ENCODE data around the gene RPP40. TPM values are rescaled to one million over a fixed set of nuclear protein-coding genes. Genes with fewer than 3 reads are reported as not detected.

The RPP40 gene
- total RNA-seq, 4 donors from 2014 or later = 4.4 to 12.1 (median 6.3) TPM

GRCh38 chr6:5023923-5024322, 20.1 kb upstream of the RPP40 start:
- no peaks in the 10 kb centered on the region for H3K36me3 ChIP-seq
- peaks cover 0 to 22% (median 0%) of the 10 kb centered on the region in 3 donors for H3K4me1 ChIP-seq
- H3K9me3 ChIP-seq = no peaks in the 10 kb centered on the region
- H3K27me3 ChIP-seq = no peaks in the 10 kb centered on the region
- H3K27ac ChIP-seq = no peak overlapping the region
- TF ChIP-seq, protein P1, sequence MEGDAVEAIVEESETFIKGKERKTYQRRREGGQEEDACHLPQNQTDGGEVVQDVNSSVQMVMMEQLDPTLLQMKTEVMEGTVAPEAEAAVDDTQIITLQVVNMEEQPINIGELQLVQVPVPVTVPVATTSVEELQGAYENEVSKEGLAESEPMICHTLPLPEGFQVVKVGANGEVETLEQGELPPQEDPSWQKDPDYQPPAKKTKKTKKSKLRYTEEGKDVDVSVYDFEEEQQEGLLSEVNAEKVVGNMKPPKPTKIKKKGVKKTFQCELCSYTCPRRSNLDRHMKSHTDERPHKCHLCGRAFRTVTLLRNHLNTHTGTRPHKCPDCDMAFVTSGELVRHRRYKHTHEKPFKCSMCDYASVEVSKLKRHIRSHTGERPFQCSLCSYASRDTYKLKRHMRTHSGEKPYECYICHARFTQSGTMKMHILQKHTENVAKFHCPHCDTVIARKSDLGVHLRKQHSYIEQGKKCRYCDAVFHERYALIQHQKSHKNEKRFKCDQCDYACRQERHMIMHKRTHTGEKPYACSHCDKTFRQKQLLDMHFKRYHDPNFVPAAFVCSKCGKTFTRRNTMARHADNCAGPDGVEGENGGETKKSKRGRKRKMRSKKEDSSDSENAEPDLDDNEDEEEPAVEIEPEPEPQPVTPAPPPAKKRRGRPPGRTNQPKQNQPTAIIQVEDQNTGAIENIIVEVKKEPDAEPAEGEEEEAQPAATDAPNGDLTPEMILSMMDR (IDR thresholded peaks at IDR 0.05) = no peak
- TF ChIP-seq EP300 (IDR thresholded peaks at IDR 0.05) (no peak), POLR2A (IDR thresholded peaks at IDR 0.05) (no peak), POLR2AphosphoS5 (IDR thresholded peaks at IDR 0.05) (no peak)
- no peak overlapping the region for H3K4me3 ChIP-seq
- no peak for ATAC-seq
- 94 to 100% methylated on average over 2 to 4 of the region's 8 CpGs for WGBS, 2 donors (ENCODE audit: low coverage in 1 of 2)

- H3K27me3 ChIP-seq = no peaks in the 10 kb centered on the region
- no peaks in the 10 kb centered on the region for H3K9me3 ChIP-seq
- H3K36me3 ChIP-seq = no peaks in the 10 kb centered on the region
- peaks cover 0 to 2% (median 0%) of the 10 kb centered on the region in 3 donors for H3K4me1 ChIP-seq
- H3K27ac ChIP-seq = no peak overlapping the region
- no peak for TF ChIP-seq EP300 (IDR thresholded peaks at IDR 0.05)
- TF ChIP-seq POLR2A (IDR thresholded peaks at IDR 0.05) = no peak
- TF ChIP-seq, protein P1 (IDR thresholded peaks at IDR 0.05) = no peak
- no peak for TF ChIP-seq POLR2AphosphoS5 (IDR thresholded peaks at IDR 0.05)
- ATAC-seq = no peak
- no CpG with 5 or more reads among the region's 8 CpGs for WGBS, 2 donors (ENCODE audit: low coverage in 1 of 2)
- H3K4me3 ChIP-seq = no peak overlapping the region
These were observed 16.3 kb upstream of the RPP40 start for GRCh38 chr6:5020142-5020541.

GRCh38 chr6:5014072-5014561, 10.3 kb upstream of the RPP40 start:
- WGBS, 2 donors (ENCODE audit: low coverage in 1 of 2) = 0% methylated on average over 1 of the region's 1 CpG; no CpG with 5 or more reads in 1 of the 2 donors
- H3K9me3 ChIP-seq = peaks cover 0 to 7% (median 0%) of the 10 kb centered on the region in 3 donors
- H3K27me3 ChIP-seq = no peaks in the 10 kb centered on the region
- H3K36me3 ChIP-seq = no peaks in the 10 kb centered on the region
- H3K4me1 ChIP-seq = peaks cover 0 to 7% (median 0%) of the 10 kb centered on the region in 3 donors
- no peak overlapping the region for H3K27ac ChIP-seq
- TF ChIP-seq POLR2AphosphoS5 (IDR thresholded peaks at IDR 0.05) (no peak), EP300 (IDR thresholded peaks at IDR 0.05) (no peak), POLR2A (IDR thresholded peaks at IDR 0.05) (no peak)
- TF ChIP-seq, protein P1 (IDR thresholded peaks at IDR 0.05) = no peak
- ATAC-seq = no peak
- H3K4me3 ChIP-seq = no peak overlapping the region

GRCh38 chr6:5012519-5012918, 8.7 kb upstream of the RPP40 start:
- WGBS, 2 donors (ENCODE audit: low coverage in 1 of 2) = 25 to 30% methylated on average over 2 of the region's 2 CpGs
- H3K27me3 ChIP-seq = no peaks in the 10 kb centered on the region
- H3K4me1 ChIP-seq = peaks cover 0 to 7% (median 0%) of the 10 kb centered on the region in 3 donors
- H3K27ac ChIP-seq = no peak overlapping the region
- TF ChIP-seq, protein P1 (IDR thresholded peaks at IDR 0.05) = no peak
- TF ChIP-seq EP300 (IDR thresholded peaks at IDR 0.05) (no peak), POLR2AphosphoS5 (IDR thresholded peaks at IDR 0.05) (no peak), POLR2A (IDR thresholded peaks at IDR 0.05) (no peak)
- no peak overlapping the region for H3K4me3 ChIP-seq
- H3K36me3 ChIP-seq = no peaks in the 10 kb centered on the region
- no peak for ATAC-seq
- H3K9me3 ChIP-seq = peaks cover 0 to 7% (median 0%) of the 10 kb centered on the region in 3 donors

DNA sequence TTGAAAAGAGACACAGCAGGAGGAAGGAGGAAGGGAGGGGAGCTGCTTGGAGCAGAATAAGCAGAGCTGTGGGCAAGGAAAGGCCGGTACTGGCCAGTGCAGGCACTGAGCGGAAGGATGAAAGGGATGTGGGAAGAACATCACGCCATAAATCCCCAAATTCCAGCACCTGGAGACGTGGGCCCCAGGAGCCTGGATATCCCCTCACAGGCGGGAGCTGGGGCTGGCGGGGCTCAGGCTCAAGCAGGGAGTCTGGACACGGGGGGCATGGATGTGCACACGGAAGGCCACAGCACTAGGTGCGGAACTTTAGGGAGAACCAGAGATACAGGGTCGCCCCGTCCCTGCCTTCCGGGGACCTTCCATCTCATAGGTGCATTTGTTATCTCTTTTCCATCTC, 7.5 kb upstream of the RPP40 start:
- no peaks in the 10 kb centered on the region for H3K36me3 ChIP-seq
- TF ChIP-seq POLR2A (IDR thresholded peaks at IDR 0.05) (no peak), EP300 (IDR thresholded peaks at IDR 0.05) (no peak), POLR2AphosphoS5 (IDR thresholded peaks at IDR 0.05) (no peak)
- TF ChIP-seq, protein P1 (IDR thresholded peaks at IDR 0.05) = no peak
- WGBS, 2 donors (ENCODE audit: low coverage in 1 of 2) = 80% methylated on average over 8 to 9 of the region's 12 CpGs
- peaks cover 0 to 7% (median 0%) of the 10 kb centered on the region in 3 donors for H3K4me1 ChIP-seq
- H3K9me3 ChIP-seq = peaks cover 0 to 7% (median 0%) of the 10 kb centered on the region in 3 donors
- H3K27me3 ChIP-seq = no peaks in the 10 kb centered on the region
- H3K4me3 ChIP-seq = no peak overlapping the region
- no peak for ATAC-seq
- no peak overlapping the region for H3K27ac ChIP-seq
